GM23338 (cell line): ENCODE results near the gene VIP. TPM values are rescaled to one million over a fixed set of nuclear protein-coding genes. Genes with fewer than 3 reads are reported as not detected.

Source experiments
- ATAC-seq: fragments of 200-7000 bp; cut with Tn5 transposase; 3 replicates; pipeline ENCODE4 v1.9.1; 2020
- DNase-seq: peaks from one replicate; pipeline ENCODE4 v3.0.0-alpha.2; 2015; ENCODE audit warnings: low spot score
- H2AFZ ChIP-seq: fragments of 200-600 bp; sonication (generic); 2 replicates; pipeline ENCODE4 v1.8.0; 2016; ENCODE audit warnings: antibody characterized with exemption, mild to moderate bottlenecking, moderate library complexity
- H3F3A ChIP-seq: fragments of 200-600 bp; sonication (generic); replicated peaks from 2 replicates; pipeline ENCODE4 v1.8.0; 2017; ENCODE audit warnings: antibody characterized with exemption, mixed run types, low read depth
- H3K27ac ChIP-seq: fragments of 200-600 bp; sonication (generic); 2 replicates; pipeline ENCODE4 v1.6.1; 2016; ENCODE audit warnings: low read depth
- H3K27me3 ChIP-seq: fragments of 200-600 bp; sonication (generic); 2 replicates; pipeline ENCODE4 v1.8.0; 2016; ENCODE audit warnings: mild to moderate bottlenecking, mixed run types, moderate library complexity; ENCODE audit not compliant: insufficient read depth
- H3K36me3 ChIP-seq: fragments of 200-600 bp; sonication (generic); 2 replicates; pipeline ENCODE4 v1.8.0; 2016; ENCODE audit warnings: mild to moderate bottlenecking; ENCODE audit not compliant: insufficient read depth
- H3K4me1 ChIP-seq: fragments of 200-600 bp; sonication (generic); 2 replicates; pipeline ENCODE4 v1.8.0; 2016; ENCODE audit warnings: mild to moderate bottlenecking, moderate library complexity; ENCODE audit not compliant: insufficient read depth
- H3K4me2 ChIP-seq: fragments of 200-600 bp; sonication (generic); 2 replicates; pipeline ENCODE4 v1.7.1; 2017; ENCODE audit warnings: mixed run types
- H3K4me3 ChIP-seq: fragments of 200-600 bp; sonication (generic); 2 replicates; pipeline ENCODE4 v1.6.1; 2016; ENCODE audit warnings: mixed run types
- H3K79me2 ChIP-seq: fragments of 200-600 bp; sonication (generic); replicated peaks from 2 replicates; pipeline ENCODE4 v1.8.0; 2017; ENCODE audit warnings: mild to moderate bottlenecking; ENCODE audit not compliant: insufficient read depth
- H3K9me2 ChIP-seq: fragments of 200-600 bp; sonication (generic); 2 replicates; pipeline ENCODE4 v1.8.0; 2017; ENCODE audit not compliant: insufficient read depth
- H4K20me1 ChIP-seq: fragments of 200-600 bp; sonication (generic); replicated peaks from 2 replicates; pipeline ENCODE4 v1.8.0; 2017; ENCODE audit warnings: mild to moderate bottlenecking; ENCODE audit not compliant: insufficient read depth
- H3K27ac Mint-ChIP-seq: 2 replicates; pipeline ENCODE4 v1.8.0; 2020; ENCODE audit warnings: inconsistent platforms, mild to moderate bottlenecking, moderate library complexity, mixed read lengths
- H3K27me3 Mint-ChIP-seq: 3 replicates; pipeline ENCODE4 v1.8.0; 2022; ENCODE audit warnings: low read depth, mild to moderate bottlenecking, moderate library complexity, mixed read lengths, inconsistent platforms; ENCODE audit not compliant: insufficient read depth, poor library complexity
- H3K36me3 Mint-ChIP-seq: 3 replicates; pipeline ENCODE4 v1.8.0; 2021; ENCODE audit warnings: low read depth, mild to moderate bottlenecking, inconsistent platforms, moderate library complexity, mixed read lengths
- H3K4me1 Mint-ChIP-seq: 3 replicates; pipeline ENCODE4 v1.8.0; 2020; ENCODE audit warnings: mild to moderate bottlenecking, inconsistent platforms, mixed read lengths
- H3K4me3 Mint-ChIP-seq: 3 replicates; pipeline ENCODE4 v1.8.0; 2021; ENCODE audit warnings: moderate library complexity, mild to moderate bottlenecking, inconsistent platforms, mixed read lengths
- H3K9me3 Mint-ChIP-seq: 3 replicates; pipeline ENCODE4 v1.8.0; 2020; ENCODE audit warnings: moderate library complexity, mild to moderate bottlenecking, inconsistent platforms, mixed read lengths
- EZH2phosphoT487 ChIP-seq: fragments of 200-600 bp; sonication (generic); IDR thresholded peaks from one replicate; pipeline ENCODE4 v1.8.1; 2018; ENCODE audit warnings: antibody characterized with exemption; ENCODE audit not compliant: unreplicated experiment
- JUNB ChIP-seq: IDR thresholded peaks from one replicate; pipeline ENCODE4 v1.6.1; 2016; ENCODE audit warnings: antibody characterized with exemption; ENCODE audit not compliant: unreplicated experiment
- POLR2AphosphoS5 ChIP-seq: IDR thresholded peaks from 2 replicates; pipeline ENCODE4 v1.6.1; 2016; ENCODE audit warnings: antibody characterized with exemption, low read depth
- STAT1 ChIP-seq: IDR thresholded peaks from one replicate; pipeline ENCODE4 v1.6.1; 2016; ENCODE audit warnings: antibody characterized with exemption; ENCODE audit not compliant: unreplicated experiment
- ZNF114 ChIP-seq: fragments of 250-450 bp; sonication (Bioruptor Pico); IDR thresholded peaks from 2 replicates; pipeline ENCODE4 v1.5.0; 2020; ENCODE audit warnings: mild to moderate bottlenecking, moderate library complexity
- ZNF331 ChIP-seq: fragments of 250-450 bp; sonication (Bioruptor Pico); IDR thresholded peaks from 2 replicates; pipeline ENCODE4 v1.5.0; 2020; ENCODE audit warnings: low read depth, mild to moderate bottlenecking, moderate library complexity
- ZNF462 ChIP-seq: fragments of 250-450 bp; sonication (Bioruptor Pico); IDR thresholded peaks from 2 replicates; pipeline ENCODE4 v1.5.0; 2020; ENCODE audit warnings: mild to moderate bottlenecking, moderate library complexity
- polyA plus RNA-seq: library from polyadenylated mRNA; unstranded; fragments of >200 nt; fragmentation: Nextera tagmentation; extraction: Ambion mirVana; gene quantifications from 2 replicates; pipeline ENCODE4 v1.2.1, GENCODE V29; 2016
- total RNA-seq: library from RNA; depleted of rRNA; stranded (reverse); fragments of >200 nt; shearing (Covaris generic); gene quantifications from 2 replicates; pipeline ENCODE4 v1.2.3, GENCODE V29; 2014
- TF ChIP-seq, protein P1 (sequence below): IDR thresholded peaks from one replicate; pipeline ENCODE4 v1.6.1; 2018; ENCODE audit warnings: antibody characterized with exemption; ENCODE audit not compliant: unreplicated experiment
- TF ChIP-seq, protein P2 (sequence below), 2 experiments: fragments of 200-600 bp in 1 of 2; sonication (generic) in 1 of 2; conservative IDR thresholded peaks; 2 replicates each; pipeline versions ENCODE4 v1.5.1 to v1.6.1; 2016 to 2017; ENCODE audit warnings: antibody characterized with exemption in 2 of 2, low read depth in 2 of 2, mild to moderate bottlenecking in 2 of 2, moderate library complexity in 1 of 2

VIP gene
- total and polyA plus RNA-seq, 2 experiments from 2014 or later = not detected

DNA sequence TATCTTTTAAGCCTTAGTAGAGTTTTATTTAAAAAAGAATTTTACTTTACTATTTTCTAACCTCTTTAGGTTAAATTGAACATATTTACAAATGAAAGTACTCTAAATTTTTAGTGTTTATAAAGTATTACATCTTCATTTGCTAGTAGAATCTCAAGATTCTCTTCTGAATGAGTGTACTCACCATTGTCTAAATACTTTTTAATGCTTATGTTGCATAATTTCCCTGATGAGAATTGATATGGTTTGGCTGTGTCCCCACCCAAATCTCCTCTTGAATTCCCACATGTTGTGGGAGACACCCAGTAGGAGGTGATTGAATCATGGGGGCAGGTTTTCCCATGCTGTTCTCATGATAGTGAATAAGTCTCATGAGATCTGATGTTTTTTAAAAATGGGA is 53.6 kb downstream of the VIP start:
- Histone ChIP-seq H3K4me2 (no peak overlapping the region), H3F3A (no peaks in the 10 kb centered on the region), H3K27ac (no peak overlapping the region), H3K79me2 (no peaks in the 10 kb centered on the region), H2AFZ (no peak overlapping the region), H3K4me3 (no peak overlapping the region), H3K9me2 (no peaks in the 10 kb centered on the region), H3K36me3 (no peaks in the 10 kb centered on the region), H3K27me3 (no peaks in the 10 kb centered on the region), H3K4me1 (peaks cover 30% of the 10 kb centered on the region), H4K20me1 (no peaks in the 10 kb centered on the region)
- DNase-seq (no peak), ATAC-seq (no peak)
- Mint-ChIP-seq H3K4me3 (no peak overlapping the region), H3K36me3 (no peaks in the 10 kb centered on the region), H3K4me1 (peaks cover 9% of the 10 kb centered on the region), H3K27ac (no peak overlapping the region), H3K27me3 (no peaks in the 10 kb centered on the region), H3K9me3 (peaks cover 8% of the 10 kb centered on the region; the same call in 2 of the 3 replicates)
- TF ChIP-seq ZNF114 (CRISPR knock-in tag) (no peak), JUNB (no peak), ZNF462 (CRISPR knock-in tag) (no peak), EZH2phosphoT487 (no peak), POLR2AphosphoS5 (no peak), ZNF331 (CRISPR knock-in tag) (no peak), STAT1 (no peak)
- TF ChIP-seq, protein P1, sequence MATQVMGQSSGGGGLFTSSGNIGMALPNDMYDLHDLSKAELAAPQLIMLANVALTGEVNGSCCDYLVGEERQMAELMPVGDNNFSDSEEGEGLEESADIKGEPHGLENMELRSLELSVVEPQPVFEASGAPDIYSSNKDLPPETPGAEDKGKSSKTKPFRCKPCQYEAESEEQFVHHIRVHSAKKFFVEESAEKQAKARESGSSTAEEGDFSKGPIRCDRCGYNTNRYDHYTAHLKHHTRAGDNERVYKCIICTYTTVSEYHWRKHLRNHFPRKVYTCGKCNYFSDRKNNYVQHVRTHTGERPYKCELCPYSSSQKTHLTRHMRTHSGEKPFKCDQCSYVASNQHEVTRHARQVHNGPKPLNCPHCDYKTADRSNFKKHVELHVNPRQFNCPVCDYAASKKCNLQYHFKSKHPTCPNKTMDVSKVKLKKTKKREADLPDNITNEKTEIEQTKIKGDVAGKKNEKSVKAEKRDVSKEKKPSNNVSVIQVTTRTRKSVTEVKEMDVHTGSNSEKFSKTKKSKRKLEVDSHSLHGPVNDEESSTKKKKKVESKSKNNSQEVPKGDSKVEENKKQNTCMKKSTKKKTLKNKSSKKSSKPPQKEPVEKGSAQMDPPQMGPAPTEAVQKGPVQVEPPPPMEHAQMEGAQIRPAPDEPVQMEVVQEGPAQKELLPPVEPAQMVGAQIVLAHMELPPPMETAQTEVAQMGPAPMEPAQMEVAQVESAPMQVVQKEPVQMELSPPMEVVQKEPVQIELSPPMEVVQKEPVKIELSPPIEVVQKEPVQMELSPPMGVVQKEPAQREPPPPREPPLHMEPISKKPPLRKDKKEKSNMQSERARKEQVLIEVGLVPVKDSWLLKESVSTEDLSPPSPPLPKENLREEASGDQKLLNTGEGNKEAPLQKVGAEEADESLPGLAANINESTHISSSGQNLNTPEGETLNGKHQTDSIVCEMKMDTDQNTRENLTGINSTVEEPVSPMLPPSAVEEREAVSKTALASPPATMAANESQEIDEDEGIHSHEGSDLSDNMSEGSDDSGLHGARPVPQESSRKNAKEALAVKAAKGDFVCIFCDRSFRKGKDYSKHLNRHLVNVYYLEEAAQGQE = no peak
- TF ChIP-seq, protein P2, sequence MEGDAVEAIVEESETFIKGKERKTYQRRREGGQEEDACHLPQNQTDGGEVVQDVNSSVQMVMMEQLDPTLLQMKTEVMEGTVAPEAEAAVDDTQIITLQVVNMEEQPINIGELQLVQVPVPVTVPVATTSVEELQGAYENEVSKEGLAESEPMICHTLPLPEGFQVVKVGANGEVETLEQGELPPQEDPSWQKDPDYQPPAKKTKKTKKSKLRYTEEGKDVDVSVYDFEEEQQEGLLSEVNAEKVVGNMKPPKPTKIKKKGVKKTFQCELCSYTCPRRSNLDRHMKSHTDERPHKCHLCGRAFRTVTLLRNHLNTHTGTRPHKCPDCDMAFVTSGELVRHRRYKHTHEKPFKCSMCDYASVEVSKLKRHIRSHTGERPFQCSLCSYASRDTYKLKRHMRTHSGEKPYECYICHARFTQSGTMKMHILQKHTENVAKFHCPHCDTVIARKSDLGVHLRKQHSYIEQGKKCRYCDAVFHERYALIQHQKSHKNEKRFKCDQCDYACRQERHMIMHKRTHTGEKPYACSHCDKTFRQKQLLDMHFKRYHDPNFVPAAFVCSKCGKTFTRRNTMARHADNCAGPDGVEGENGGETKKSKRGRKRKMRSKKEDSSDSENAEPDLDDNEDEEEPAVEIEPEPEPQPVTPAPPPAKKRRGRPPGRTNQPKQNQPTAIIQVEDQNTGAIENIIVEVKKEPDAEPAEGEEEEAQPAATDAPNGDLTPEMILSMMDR (conservative IDR thresholded peaks at IDR 0.05; ENCODE audit: low read depth in 2 of 2) = no peak
